GM19025 (cell line): ENCODE results near the gene MED13L.
"Not testable (repeated sequence)": the region's sequence is repeated elsewhere in the genome, so short reads cannot be mapped to it uniquely, and the experiment has no call there.

Source experiments
- ATAC-seq: cut with Tn5 transposase; IDR thresholded peaks from one replicate; pipeline ENCODE4 v1.9.1; 2021; ENCODE audit warnings: mild to moderate bottlenecking, low read depth, moderate library complexity; ENCODE audit not compliant: unreplicated experiment

MED13L gene

DNA sequence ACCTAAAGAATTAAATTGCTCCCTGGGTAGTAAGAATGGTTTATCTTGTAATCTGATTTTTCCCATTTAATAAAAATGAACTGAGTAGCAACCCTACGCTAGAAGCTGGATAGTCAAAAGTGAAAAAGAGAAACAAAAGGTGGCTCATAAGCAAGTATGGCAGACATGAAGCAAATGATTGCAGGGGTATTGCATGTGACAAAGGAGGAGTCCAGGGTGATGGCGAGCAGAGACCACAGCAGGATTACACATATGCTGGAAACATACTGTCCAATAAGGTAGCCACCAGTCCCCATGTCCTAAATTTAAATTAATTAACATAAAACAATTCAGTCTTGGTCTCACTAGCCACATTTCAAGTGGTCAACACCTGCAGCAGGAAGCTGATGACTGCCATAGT, 283.8 kb downstream of the MED13L start:
- no peak for ATAC-seq

DNA sequence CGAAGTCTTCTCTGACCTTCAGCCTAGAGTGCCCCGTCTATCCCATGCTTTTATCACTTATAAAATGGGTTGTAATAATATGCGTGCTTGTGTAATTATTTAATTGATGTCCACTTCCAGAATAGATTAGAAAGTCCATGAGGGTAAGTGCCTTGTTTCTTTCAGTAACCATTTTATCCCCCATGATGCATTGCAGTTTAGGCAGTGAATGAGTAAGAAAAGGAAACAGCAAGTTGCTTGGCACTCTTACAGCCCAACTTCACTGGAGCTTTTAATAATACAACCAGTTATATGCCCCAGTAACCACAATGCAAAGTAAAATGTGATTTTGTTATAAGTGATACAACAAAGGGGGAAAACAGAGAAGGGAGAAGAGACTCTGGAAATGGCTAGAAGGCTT, 287.3 kb downstream of the MED13L start:
- ATAC-seq: no peak

GRCh38 chr12:115988625-115989563, 288.6 kb downstream of the MED13L start:
- no peak for ATAC-seq

GRCh38 chr12:115988212-115988611, 289.3 kb downstream of the MED13L start:
- no peak for ATAC-seq

DNA sequence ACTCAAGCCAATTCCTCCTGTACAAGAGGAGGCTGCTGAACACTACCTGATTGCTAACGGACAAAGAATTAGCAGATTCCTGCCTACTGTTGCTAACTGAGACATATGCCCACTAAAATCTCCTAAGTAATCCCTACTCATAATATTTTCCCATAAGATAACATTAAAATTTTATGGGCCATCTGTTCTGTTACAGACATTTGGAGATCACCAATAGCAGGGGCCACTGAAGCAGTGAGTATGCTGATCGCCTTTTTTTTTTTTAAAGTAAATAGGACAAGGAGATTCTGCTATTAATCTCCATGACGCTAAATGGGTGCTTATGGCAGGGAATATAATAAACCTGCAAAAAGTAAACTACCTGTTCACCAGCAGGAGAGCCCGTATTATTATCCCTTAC, 292.9 kb downstream of the MED13L start:
- ATAC-seq: no peak

DNA sequence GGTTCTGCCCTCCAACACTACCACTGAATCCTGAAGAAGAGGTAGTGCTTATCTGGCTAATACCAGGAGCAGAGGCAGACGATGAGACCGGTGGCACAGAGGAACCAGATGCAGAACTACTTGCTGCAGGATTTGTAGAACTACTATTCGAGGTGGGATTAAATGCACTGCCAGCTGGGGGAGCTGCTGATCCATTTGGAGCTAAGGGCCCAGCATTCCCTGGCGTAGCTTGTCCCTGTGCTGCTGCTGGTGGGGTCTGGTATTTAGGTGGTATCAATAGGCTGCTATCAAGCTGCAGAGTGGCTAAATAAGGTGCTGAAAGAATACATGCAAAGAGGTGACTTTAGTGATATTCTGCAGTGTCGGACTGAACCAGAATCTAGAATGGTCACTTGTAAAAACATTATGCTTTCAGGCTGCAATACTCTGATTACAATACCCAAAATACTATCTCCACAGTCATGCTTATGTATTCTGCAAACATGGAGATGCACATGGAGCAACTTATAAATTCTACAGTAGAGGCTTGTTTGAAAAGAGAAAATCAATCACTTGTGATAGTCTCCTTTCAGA, 294.2 kb downstream of the MED13L start:
- no peak for ATAC-seq

DNA sequence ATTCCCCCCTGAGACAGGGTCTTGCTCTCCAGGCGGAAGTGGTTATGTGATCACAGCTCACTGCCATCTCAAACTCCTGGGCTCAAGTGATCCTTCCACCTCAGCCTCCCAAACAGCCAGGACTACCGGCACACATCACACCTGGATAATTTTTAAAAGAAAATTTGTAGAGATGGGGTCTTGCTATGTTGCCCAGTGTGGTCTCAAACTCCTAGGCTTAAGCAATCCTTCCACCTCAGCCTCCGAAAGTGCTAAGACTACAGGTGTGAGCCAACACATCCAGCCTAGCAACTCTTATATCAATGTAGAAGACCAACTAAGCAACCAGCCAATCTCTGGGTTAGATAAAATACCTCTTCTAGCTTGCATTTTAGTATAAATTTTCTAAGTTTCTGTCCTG, 297.2 kb downstream of the MED13L start:
- no peak for ATAC-seq

GRCh38 chr12:115979851-115980250, 297.6 kb downstream of the MED13L start:
- ATAC-seq: no peak

DNA sequence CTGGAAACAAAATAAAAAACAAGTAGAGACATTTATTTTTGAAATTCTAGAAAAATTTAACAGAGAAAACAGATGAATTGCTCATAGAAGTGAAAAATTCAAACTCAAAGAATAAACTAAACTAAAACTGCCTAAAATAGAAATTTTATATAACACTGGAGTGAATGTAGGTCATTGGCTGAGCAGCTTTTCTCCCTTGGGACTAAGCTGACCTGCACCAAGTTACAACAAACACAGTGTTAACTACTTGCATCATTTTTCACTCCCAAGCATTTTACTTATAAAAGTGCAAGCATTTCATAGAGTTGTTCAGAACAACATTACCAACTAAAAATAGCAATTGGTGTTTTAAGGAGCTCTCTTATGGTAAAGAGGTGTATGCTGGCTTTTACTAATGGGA, 298.1 kb downstream of the MED13L start:
- ATAC-seq: no peak

GRCh38 chr12:115976829-115977228, 300.7 kb downstream of the MED13L start:
- not testable (repeated sequence) for ATAC-seq

DNA sequence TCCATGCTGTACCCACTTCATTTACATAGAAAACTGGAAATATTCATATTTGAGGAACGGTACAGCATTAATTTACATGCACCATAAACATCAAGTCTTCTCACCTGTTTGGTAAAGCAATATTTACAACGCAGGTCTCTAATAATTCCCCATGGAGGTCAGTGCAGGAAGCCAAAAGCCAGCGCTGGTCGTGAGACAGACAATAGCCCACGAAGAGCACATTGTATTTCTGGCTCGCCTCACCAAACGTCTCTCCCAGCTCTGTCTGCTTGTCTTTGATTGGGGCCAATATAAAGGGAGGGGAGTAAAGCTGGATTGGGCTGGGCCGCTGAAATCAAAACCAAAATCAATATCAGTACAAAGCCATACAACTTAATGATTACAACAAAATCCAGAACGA, 302.1 kb downstream of the MED13L start:
- ATAC-seq: no peak

DNA sequence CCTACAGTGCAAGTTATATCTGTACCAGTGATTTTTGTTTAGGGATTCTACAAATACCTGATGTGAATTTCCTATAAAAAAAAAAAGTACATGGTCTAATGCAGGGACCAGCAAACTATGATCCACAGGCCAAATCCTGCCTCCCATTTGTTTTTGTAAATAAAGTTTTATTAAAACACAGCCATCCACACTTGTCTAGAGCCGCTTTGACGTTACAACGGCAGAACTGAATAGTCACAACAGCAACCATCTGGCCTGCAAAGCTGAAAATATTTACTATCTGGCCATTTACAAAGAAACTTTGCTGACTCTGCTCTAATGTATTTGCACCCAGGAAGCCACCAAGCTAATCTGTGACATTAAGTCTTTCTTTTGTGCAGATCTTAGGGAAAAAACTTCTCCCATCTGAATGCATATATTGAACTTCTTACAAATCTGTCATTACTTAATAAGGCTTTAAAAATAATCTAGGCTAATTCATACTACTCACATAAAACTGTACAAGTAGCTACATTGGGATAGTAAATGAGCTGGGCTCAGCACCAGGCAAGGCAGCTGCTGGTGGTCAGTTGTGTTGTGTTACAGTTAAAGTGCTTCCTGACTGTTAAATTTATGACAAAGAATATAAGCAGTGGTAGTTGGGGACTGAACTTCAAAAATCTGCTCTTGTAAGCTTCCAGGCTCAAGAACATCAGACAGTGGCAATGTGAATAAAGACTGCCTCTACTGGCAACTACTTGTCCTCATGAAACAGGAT, 303.3 kb downstream of the MED13L start:
- no peak for ATAC-seq

- no peak for ATAC-seq
Measured at GRCh38 chr12:115973066-115973465, 304.4 kb downstream of the MED13L start.

DNA sequence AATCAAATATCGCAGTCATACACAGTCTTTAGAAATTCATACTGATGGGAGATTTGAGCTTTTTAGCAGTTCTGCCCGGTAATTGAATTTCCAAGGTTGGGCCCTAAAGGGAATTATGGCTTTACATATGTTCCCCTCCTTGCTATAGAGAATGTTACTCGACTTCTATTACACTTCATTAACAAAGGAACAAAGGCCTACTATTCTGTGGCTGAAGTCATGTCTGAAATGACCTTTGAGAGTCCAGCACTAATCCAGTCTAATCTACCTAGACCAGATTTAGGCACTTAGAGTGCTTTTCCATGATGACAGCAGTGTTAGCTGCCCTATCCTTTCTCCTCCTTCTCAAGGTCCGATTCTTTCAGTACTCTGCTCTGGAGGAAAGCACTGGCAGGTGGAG, 305.3 kb downstream of the MED13L start:
- no peak for ATAC-seq

GRCh38 chr12:115968211-115968610, 309.3 kb downstream of the MED13L start:
- ATAC-seq: no peak

- no peak for ATAC-seq
Measured at GRCh38 chr12:115966376-115966775, 311.1 kb downstream of the MED13L start.

- no peak for ATAC-seq
Measured at GRCh38 chr12:115964626-115965025, 312.9 kb downstream of the MED13L start.

- ATAC-seq: no peak
Measured at GRCh38 chr12:115964214-115964613, 313.3 kb downstream of the MED13L start.

DNA sequence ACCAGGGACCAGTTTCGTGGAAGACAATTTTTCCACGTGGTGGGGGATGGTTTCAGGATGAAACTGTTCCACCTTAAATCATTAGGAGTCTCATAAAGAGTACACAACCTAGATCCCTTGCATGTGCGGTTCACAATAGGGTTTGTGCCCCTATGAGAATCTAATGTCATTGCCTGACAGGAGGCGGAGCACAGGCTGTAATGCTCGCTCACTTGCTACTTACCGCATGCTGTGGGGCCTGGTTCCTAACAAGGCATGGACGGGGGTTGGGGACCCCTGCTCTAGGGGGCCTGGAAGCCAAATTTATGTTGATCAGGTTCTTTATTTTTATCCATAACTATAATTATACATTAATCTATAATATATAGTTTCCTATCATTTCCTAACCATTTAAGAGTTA, 315.3 kb downstream of the MED13L start:
- ATAC-seq: no peak

DNA sequence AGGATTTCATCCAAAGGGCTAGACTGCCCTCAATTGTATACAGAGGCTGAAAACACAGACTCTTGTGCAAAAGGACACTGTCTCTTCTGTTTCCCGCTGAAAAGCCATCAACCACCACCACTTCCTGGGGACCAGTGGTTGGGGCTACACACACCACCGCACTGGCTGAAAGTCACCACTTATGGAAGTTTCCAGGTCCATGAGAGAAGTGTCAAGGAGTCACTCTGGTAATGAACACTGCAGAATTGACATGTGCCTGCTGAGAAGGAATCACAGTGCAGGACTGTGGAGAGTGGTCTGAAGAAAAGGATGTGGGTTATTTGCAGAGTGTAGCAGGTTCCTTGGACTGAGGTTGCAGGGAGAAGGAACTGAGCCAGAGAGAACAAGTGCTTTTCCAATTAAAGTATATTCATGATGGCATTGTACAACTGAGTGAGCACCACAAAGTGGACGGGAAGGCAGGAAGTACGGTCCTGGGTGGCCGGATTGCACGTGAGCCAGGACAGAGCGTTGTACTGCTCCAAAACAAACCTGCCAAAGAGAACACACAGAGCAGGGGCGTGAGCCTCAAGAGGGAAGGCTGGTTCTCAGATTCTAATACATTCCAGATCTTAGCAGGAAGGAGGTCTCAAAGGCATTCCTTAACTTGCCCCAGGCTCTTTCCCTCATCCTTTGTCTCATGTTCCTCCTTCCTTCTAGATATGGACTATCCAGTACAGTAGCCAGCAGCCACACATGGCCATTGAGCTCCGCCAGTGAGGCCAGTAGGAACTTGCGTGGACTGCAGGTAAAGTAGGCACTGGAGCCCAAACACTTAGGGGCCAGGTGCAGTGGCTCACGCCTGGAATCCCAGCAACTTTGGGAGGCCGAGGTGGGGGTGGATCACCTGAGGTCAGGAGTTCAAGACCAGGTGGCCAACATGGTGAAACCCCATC, 316.4 kb downstream of the MED13L start:
- ATAC-seq: no peak
